Upper lobe of right lung (tissue), 1 donor: ENCODE results near the gene CFAP92. TPM values are rescaled to one million over a fixed set of nuclear protein-coding genes. Genes with fewer than 3 reads are reported as not detected.

Experiments
- ATAC-seq: fragments of 200-7000 bp; cut with Tn5 transposase; one replicate; pipeline ENCODE4 v1.9.1; 2020; ENCODE audit warnings: mild to moderate bottlenecking, moderate library complexity
- DNase-seq: peaks from one replicate; pipeline ENCODE4 v3.0.0-alpha.2; 2020
- H3K27ac ChIP-seq: fragments of 200-600 bp; one replicate; pipeline ENCODE4 v1.8.0; 2022
- H3K27me3 ChIP-seq: fragments of 200-600 bp; one replicate; pipeline ENCODE4 v1.8.0; 2022; ENCODE audit warnings: mild to moderate bottlenecking
- H3K36me3 ChIP-seq: fragments of 200-600 bp; one replicate; pipeline ENCODE4 v1.8.0; 2022
- H3K4me1 ChIP-seq: fragments of 200-600 bp; one replicate; pipeline ENCODE4 v1.8.0; 2022
- H3K4me3 ChIP-seq: fragments of 200-600 bp; one replicate; pipeline ENCODE4 v1.8.0; 2022; ENCODE audit warnings: mild to moderate bottlenecking
- H3K9me3 ChIP-seq: fragments of 200-600 bp; one replicate; pipeline ENCODE4 v1.8.0; 2022
- intact Hi-C: fragments of 100-400 bp; cut with DNase I; formaldehyde crosslinking; loops from one replicate; pipeline ENCODE4 v1.11.0; 2022
- total RNA-seq: library from RNA; stranded (reverse); fragmentation: NEBNext Ultra II Directional; extraction: Animal tissue kit (Norgen Biotek cat#: 25700); gene quantifications from one replicate; pipeline ENCODE4 v1.2.1, GENCODE V29; 2021
- TF ChIP-seq, protein P1 (sequence below): fragments of 200-600 bp; IDR thresholded peaks from one replicate; pipeline ENCODE4 v1.8.0; 2022; ENCODE audit warnings: antibody characterized with exemption
- donor health status: DM: no; HTN: yes; CAD: no; lungs with severe emphysema.

CFAP92 gene
- total RNA-seq, 1 donor from 2014 or later: 1.9 TPM

DNA sequence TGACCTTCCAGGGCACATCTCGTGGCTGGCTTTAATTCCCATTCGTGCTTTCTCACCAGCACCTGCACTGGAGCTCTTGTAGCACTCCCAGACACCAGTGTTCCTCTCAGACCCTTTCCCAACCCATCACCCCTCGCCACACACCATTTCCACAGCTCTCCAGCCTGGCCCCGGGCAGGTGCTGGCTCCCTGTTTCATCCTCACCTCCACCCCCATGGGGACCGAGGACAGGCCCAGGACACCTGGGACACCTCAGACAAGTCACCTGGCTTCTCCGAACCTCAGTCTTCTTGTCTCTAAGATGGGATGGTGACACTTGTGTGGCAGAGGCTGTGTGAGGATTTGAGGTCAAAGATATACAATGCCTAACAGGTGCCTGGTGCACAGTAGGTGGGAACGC is 39.3 kb upstream of the CFAP92 start:
- intact Hi-C loops: no loop called here
- TF ChIP-seq, protein P1, sequence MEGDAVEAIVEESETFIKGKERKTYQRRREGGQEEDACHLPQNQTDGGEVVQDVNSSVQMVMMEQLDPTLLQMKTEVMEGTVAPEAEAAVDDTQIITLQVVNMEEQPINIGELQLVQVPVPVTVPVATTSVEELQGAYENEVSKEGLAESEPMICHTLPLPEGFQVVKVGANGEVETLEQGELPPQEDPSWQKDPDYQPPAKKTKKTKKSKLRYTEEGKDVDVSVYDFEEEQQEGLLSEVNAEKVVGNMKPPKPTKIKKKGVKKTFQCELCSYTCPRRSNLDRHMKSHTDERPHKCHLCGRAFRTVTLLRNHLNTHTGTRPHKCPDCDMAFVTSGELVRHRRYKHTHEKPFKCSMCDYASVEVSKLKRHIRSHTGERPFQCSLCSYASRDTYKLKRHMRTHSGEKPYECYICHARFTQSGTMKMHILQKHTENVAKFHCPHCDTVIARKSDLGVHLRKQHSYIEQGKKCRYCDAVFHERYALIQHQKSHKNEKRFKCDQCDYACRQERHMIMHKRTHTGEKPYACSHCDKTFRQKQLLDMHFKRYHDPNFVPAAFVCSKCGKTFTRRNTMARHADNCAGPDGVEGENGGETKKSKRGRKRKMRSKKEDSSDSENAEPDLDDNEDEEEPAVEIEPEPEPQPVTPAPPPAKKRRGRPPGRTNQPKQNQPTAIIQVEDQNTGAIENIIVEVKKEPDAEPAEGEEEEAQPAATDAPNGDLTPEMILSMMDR: no peak
- no peak for DNase-seq
- H3K27ac ChIP-seq: no peak overlapping the region
- no peaks in the 10 kb centered on the region for H3K27me3 ChIP-seq
- peaks cover 6% of the 10 kb centered on the region for H3K36me3 ChIP-seq
- no peak overlapping the region for H3K4me3 ChIP-seq
- H3K9me3 ChIP-seq: no peaks in the 10 kb centered on the region
- no peaks in the 10 kb centered on the region for H3K4me1 ChIP-seq
- no peak for ATAC-seq

DNA sequence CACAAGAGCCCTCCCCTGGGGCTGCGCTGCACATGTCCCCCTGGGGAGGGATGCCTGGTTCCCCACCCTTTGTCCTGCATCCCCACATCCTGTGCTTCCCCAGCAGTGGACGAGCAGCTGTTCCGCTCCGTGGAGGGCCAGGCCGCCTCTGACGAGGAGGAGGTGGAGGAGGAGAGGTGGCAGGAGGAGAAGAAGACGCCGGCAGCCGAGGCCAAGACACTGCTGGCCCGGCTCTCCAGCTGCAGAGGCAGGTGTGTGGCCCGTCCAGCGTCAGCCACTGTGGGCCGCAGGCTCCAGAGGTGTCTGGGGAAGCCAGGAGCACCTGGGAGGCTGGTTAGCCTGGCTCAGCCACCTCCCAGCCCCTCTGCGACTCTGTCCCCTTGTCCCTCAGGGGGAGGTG is 38.8 kb upstream of the CFAP92 start:
- no peak for ATAC-seq
- DNase-seq: no peak
- Histone ChIP-seq H3K4me3 (no peak overlapping the region), H3K9me3 (no peaks in the 10 kb centered on the region), H3K4me1 (no peaks in the 10 kb centered on the region), H3K36me3 (peaks cover 6% of the 10 kb centered on the region), H3K27me3 (no peaks in the 10 kb centered on the region), H3K27ac (no peak overlapping the region)
- TF ChIP-seq, protein P1: no peak
- intact Hi-C loops: no loop called here

DNA sequence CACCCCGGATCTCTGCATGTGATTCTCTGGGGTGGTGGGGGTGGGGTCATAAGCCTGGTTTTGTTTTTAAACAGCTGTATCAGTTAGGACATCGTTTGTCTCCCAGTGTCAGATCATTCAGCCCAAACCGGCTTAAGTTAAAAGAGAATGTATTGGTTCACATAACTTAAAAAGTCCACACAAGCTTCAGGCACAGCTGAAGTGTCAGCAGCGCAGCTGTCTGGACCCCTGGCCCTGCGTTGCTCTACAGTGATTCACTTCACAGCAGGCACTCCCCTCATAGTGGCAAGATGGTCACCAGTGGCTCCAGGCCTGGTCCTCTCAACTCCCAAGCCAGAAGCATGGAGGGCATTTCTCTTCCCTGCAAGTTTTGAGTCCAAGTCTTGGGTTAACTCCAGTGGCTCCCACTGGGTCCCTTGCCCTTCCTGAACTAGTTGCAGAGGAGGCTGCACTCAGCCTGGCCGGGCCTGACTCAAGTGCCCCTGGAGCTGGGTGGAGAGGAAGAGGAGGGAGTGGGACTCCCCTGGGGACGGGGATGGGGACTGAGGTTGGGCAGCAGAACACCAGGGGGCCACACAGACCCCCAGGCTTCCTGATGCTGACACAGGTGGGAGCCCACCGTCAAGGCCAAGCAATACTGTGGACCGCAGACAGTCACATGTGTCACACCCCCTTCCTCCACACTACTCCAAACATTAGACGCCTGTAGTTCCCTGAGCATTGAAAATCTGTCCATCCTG is 37.8 kb upstream of the CFAP92 start:
- no peaks in the 10 kb centered on the region for H3K27me3 ChIP-seq
- DNase-seq (peak; percentile 42), ATAC-seq (no peak)
- H3K4me3 ChIP-seq: no peak overlapping the region
- H3K9me3 ChIP-seq: no peaks in the 10 kb centered on the region
- H3K36me3 ChIP-seq: peaks cover 6% of the 10 kb centered on the region
- no peak overlapping the region for H3K27ac ChIP-seq
- TF ChIP-seq, protein P1: no peak
- intact Hi-C loops: no loop called here
- H3K4me1 ChIP-seq: peaks cover 8% of the 10 kb centered on the region

DNA sequence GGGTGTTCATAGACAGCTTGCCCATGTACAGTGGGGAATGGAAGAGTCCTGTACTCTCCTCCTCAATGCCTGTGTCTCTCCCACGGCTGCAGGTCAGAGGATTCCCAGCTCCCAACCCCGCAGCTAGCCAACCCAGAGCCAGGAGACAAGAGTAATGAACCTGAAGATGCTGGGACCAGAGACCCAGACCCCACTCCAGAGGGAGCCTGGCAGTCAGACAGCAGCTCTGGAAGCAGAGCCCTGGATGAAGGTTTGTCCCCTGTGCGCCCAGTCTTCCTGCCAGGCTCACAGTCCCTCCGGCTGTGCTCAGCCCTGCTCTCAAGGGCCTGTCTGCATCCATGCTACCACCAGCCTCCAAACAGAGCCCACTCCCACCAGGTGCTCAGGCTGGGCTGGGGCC is 36.7 kb upstream of the CFAP92 start:
- Histone ChIP-seq H3K4me1 (peaks cover 17% of the 10 kb centered on the region), H3K36me3 (peaks cover 6% of the 10 kb centered on the region), H3K4me3 (no peak overlapping the region), H3K27ac (no peak overlapping the region), H3K27me3 (no peaks in the 10 kb centered on the region), H3K9me3 (no peaks in the 10 kb centered on the region)
- TF ChIP-seq, protein P1: no peak
- ATAC-seq: no peak
- peak; percentile 38 for DNase-seq
- intact Hi-C loops: no loop called here

- Histone ChIP-seq H3K27me3 (no peaks in the 10 kb centered on the region), H3K4me3 (no peak overlapping the region), H3K9me3 (no peaks in the 10 kb centered on the region), H3K27ac (no peak overlapping the region), H3K36me3 (peaks cover 1% of the 10 kb centered on the region), H3K4me1 (peaks cover 28% of the 10 kb centered on the region)
- TF ChIP-seq, protein P1: no peak
- DNase-seq (no peak), ATAC-seq (no peak)
- intact Hi-C loops: no loop called here
These were observed 35.0 kb upstream of the CFAP92 start for GRCh38 chr3:129028866-129029265.

DNA sequence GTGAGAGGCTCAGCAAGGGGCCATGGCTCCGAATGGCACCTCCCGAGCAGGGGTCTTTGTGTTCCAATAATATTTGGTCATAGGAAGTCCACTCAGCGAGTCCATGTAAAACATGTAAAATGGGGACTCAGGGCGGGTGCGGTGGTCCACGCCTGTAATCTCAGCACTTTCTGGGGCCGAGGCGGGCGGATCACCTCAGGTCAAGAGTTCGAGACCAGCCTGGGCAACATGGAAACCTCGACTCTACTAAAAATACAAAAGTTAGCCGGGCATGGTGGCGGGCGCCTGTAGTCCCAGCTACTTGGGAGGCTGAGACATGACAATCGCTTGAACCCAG is 33.6 kb upstream of the CFAP92 start:
- H3K27me3 ChIP-seq: no peaks in the 10 kb centered on the region
- DNase-seq (no peak), ATAC-seq (no peak)
- H3K4me3 ChIP-seq: peak overlapping the region; percentile 51
- intact Hi-C loops: no loop called here
- H3K9me3 ChIP-seq: no peaks in the 10 kb centered on the region
- no peaks in the 10 kb centered on the region for H3K36me3 ChIP-seq
- TF ChIP-seq, protein P1: no peak
- H3K27ac ChIP-seq: peak overlapping the region; percentile 63
- peaks cover 33% of the 10 kb centered on the region for H3K4me1 ChIP-seq
